ENCODE measurements around the gene PLSCR2.
"Not testable (repeated sequence)": the region's sequence is repeated elsewhere in the genome, so short reads cannot be mapped to it uniquely, and the experiment has no call there.

PLSCR2 gene

DNA sequence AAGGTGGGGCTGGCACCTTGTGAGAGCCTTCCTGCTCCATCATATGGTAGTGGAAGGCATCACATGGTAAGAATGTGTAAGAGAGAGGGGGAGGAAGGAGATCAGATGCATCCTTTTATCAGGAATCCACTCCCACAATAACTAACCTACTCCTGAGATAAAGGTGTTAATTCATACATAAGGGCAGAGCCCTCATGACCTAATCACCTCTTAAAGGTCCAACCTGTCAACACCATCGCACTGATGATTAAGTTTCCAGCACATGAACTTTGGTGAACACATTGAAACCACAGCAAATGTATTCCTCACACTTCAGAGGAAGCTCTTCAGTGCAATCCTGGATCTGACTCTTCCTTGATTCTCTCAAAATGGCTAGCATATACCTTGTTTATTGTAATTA lies 55.4 kb downstream of the PLSCR2 start:
- DNase-seq, result no peak

DNA sequence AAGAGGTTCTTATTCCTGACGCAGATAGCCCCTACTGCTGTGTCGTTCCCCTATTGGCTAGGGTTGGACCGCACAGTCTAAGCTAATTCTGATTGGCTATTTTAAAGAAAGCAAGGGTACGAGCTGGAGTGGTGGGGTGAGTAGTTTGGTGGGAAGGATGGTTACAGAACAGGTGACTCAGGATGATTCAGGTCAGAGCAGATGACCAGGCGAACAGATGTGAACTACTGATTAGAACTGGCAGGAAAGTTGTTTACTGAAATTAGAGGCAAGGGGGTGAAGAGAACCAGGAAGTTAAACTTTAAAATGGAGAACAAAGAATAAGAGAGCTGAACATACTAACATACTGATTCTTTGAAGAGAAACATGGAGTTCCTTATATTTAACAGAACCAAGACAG lies 56.6 kb downstream of the PLSCR2 start:
- DNase-seq, result not testable (repeated sequence)

GRCh38 chr3:146407956-146408355 lies 61.4 kb downstream of the PLSCR2 start:
- DNase-seq, result no peak

DNA sequence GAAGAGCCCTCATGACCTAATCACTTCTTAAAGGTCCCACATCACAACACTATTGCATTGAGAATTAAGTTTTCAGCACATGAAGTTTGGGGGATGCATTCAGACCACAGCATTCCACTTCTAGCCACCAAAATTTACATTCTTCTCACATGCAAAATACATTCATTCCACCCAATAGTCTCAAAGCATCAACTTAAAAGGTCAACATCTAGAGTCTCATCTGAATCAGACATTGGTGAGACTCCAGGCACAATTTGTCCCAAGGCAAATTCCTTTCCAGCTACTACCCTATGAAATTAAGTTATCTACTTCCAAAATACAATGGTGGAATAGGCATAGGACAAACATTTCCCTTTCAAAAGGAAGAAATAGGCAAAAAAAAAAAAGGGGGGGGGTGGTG lies 64.9 kb downstream of the PLSCR2 start:
- DNase-seq, result peak; percentile 55

DNA sequence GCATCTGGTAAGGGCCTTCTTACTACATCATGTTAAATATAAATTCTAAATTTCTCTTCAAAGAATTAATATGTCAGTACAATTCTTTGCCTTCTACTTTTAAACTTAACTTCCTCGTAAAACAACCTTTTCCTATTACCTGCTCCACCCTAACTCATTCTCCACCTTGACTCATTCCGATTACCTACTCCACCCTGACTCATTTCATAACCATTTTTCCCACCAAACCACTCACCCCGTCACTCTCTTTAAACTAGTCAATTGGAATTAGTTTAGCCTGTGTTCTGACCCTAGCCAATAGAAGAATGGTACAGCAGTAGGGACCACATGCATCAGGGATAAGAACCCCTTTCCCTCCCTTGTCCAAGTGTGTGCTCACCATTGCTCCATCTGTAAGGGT lies 65.6 kb downstream of the PLSCR2 start:
- no peak for DNase-seq

GRCh38 chr3:146396792-146397191 lies 72.6 kb downstream of the PLSCR2 start:
- no peak for DNase-seq

GRCh38 chr3:146395164-146395563 lies 74.2 kb downstream of the PLSCR2 start:
- DNase-seq, result no peak

- DNase-seq, result peak; percentile 25
Measured at GRCh38 chr3:146390957-146391356, 78.4 kb downstream of the PLSCR2 start.

GRCh38 chr3:146390006-146390772 lies 79.2 kb downstream of the PLSCR2 start:
- no peak for DNase-seq

DNA sequence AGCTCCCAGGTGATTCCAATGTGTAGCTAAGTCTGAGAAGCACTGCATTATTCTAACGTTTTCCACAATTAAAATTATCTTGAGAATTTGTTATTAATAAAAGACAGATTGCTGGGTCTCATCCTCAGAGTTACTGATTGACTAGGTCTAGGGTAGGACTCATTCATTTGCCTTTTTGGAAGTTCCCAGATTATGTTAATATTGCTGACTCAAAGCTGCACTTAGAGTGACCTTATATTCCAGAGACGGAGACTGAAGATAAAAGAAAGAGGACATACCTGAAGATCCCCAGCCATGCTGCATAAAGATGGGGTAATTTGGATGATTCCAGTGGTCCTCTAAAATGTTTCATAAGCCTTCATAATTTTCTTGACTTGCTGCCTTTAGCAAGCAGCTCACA lies 81.8 kb downstream of the PLSCR2 start:
- no peak for DNase-seq

DNA sequence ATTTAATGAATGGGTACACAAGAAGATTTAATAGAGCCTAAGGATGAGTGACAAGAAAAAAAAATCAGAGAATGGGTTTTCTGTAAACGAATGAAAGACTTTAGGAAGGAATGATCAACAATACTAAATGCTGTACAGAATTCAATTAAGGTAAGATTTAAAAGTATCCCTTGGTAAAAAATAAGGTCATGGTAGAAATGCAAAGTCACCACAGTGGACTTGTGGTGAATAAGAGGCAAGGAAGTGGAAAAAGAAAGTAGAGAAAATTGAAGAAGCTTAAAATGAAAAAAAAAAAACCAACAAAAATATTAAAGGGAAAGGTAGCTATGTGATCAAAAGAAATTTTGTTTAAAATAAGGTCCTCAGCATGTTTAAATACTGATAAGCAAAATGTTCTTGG lies 82.4 kb downstream of the PLSCR2 start:
- DNase-seq, result no peak

DNA sequence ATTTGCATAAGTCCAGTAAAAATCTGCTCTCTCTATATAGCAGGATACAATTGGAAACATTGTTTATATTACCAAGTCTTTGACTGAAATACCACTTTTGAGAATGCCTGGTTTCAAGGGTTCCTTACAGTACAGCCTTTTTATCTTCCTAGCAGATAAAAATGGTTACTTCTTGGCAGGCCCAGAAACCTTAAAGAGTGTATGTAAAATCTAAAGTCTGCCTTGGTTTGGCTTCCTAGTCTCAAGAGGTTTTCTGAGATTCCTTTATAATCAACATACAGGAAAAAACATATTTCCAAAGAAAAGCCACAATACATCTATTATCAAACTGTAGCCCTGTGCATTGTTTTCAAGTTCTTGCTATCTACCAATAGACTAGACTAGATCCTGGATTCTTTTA lies 84.6 kb downstream of the PLSCR2 start:
- no peak for DNase-seq

Data from fibroblast of skin of back (primary cell).